ENCODE measurements around the gene VPS54. TPM values are rescaled to one million over a fixed set of nuclear protein-coding genes. Genes with fewer than 3 reads are reported as not detected.

VPS54 gene
- total RNA-seq, 4 donors from 2014 or later = 4.1 to 27.6 (median 18.6) TPM

DNA sequence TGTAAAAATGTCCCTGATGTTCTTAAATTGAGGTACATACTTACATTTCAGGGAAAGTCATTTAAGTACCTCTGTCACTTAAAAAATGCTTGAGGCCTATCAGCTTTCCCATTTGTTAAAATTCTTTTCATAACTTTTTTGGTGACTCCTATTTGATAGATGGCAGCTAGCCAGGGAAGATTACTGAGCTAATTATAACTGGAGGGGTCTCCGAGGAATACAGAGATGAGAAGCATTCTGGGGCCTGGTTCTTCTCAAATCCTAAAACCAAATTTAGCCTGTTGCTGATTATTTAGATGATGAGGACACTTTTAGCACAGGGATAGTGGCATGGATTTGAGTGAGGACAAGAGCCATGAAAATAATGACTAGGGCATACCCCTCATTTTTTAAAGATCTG, 172.7 kb downstream of the VPS54 start:
- H3K9me3 ChIP-seq = no peaks in the 10 kb centered on the region
- in situ Hi-C loops (cut with MboI; ENCODE audit: low pct_ligation_motif_present in 1 of 4, low pct_unique_long_range_greater_than_20kb in 1 of 4, low sequenced_read_pairs in 3 of 4) = no loop called here
- H3K27ac ChIP-seq = no peak overlapping the region
- no peak overlapping the region for H3K4me3 ChIP-seq
- no peak for DNase-seq
- no peaks in the 10 kb centered on the region for H3K27me3 ChIP-seq
- TF ChIP-seq CTCF (IDR thresholded peaks at IDR 0.05) = no peak
- no peak for TF ChIP-seq POLR2A (IDR thresholded peaks at IDR 0.05)
- no peak for TF ChIP-seq EP300 (IDR thresholded peaks at IDR 0.05; ENCODE audit: low read depth)
- no peak for TF ChIP-seq POLR2AphosphoS5 (IDR thresholded peaks at IDR 0.05)
- 50 to 89% methylated on average over 1 of the region's 1 CpG for WGBS, 2 donors (ENCODE audit: low coverage in 1 of 2)
- no peaks in the 10 kb centered on the region for H3K36me3 ChIP-seq
- H3K4me1 ChIP-seq = peaks cover 17 to 75% (median 55%) of the 10 kb centered on the region in 4 donors
- intact Hi-C loops (cut with DNase I; ENCODE audit: low total_unique reads) = no loop called here

- Histone ChIP-seq H3K9me3 (no peaks in the 10 kb centered on the region), H3K27me3 (no peaks in the 10 kb centered on the region), H3K4me1 (peaks cover 17 to 69% (median 51%) of the 10 kb centered on the region in 4 donors), H3K27ac (peak overlapping the region in 1 of 4 donors; percentile 23), H3K4me3 (no peak overlapping the region), H3K36me3 (no peaks in the 10 kb centered on the region)
- intact Hi-C loops (cut with DNase I; ENCODE audit: low total_unique reads) = no loop called here
- 95% methylated on average over 2 to 3 of the region's 3 CpGs for WGBS, 2 donors (ENCODE audit: low coverage in 1 of 2)
- no peak for TF ChIP-seq POLR2A (IDR thresholded peaks at IDR 0.05)
- no peak for TF ChIP-seq CTCF (IDR thresholded peaks at IDR 0.05)
- TF ChIP-seq EP300 (IDR thresholded peaks at IDR 0.05; ENCODE audit: low read depth) = no peak
- DNase-seq = no peak
- in situ Hi-C loops (cut with MboI; ENCODE audit: low pct_ligation_motif_present in 1 of 4, low pct_unique_long_range_greater_than_20kb in 1 of 4, low sequenced_read_pairs in 3 of 4) = no loop called here
Observed at GRCh38 chr2:63845866-63846265, 173.4 kb downstream of the VPS54 start.

DNA sequence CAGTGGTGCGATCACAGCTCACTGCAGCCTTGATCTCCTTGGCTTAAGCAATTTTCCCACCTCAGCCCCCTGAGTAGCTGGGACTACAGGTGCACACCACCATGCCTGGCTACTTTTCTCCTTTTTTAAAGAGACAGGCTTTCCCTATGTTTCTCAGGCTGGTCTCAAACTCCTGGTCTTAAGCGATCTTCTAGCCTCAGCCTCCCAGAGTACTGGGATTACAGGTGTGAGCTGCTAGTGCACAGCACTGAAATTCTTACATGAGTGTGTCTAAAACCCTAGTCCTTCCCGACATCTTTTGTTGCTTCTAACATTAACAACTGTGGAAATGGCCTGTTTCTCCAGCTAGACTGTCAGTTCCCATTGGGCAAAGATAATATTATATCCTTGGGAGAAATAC, 174.6 kb downstream of the VPS54 start:
- H3K27me3 ChIP-seq = no peaks in the 10 kb centered on the region
- no peaks in the 10 kb centered on the region for H3K9me3 ChIP-seq
- H3K4me3 ChIP-seq = peak overlapping the region in 1 of 4 donors; percentile 74
- no peaks in the 10 kb centered on the region for H3K36me3 ChIP-seq
- no peak for TF ChIP-seq CTCF (IDR thresholded peaks at IDR 0.05)
- TF ChIP-seq EP300 (IDR thresholded peaks at IDR 0.05; ENCODE audit: low read depth) = no peak
- TF ChIP-seq POLR2AphosphoS5 (IDR thresholded peaks at IDR 0.05) = no peak
- TF ChIP-seq POLR2A (IDR thresholded peaks at IDR 0.05) = no peak
- H3K4me1 ChIP-seq = peaks cover 13 to 64% (median 48%) of the 10 kb centered on the region in 4 donors
- H3K27ac ChIP-seq = peak overlapping the region in 2 of 4 donors; percentile 18 to 96
- in situ Hi-C loops (cut with MboI; ENCODE audit: low pct_ligation_motif_present in 1 of 4, low pct_unique_long_range_greater_than_20kb in 1 of 4, low sequenced_read_pairs in 3 of 4) (no loop called here), intact Hi-C loops (cut with DNase I; ENCODE audit: low total_unique reads) (no loop called here)
- no peak for DNase-seq
- WGBS, 2 donors (ENCODE audit: low coverage in 1 of 2) = 86 to 89% methylated on average over 3 of the region's 3 CpGs

DNA sequence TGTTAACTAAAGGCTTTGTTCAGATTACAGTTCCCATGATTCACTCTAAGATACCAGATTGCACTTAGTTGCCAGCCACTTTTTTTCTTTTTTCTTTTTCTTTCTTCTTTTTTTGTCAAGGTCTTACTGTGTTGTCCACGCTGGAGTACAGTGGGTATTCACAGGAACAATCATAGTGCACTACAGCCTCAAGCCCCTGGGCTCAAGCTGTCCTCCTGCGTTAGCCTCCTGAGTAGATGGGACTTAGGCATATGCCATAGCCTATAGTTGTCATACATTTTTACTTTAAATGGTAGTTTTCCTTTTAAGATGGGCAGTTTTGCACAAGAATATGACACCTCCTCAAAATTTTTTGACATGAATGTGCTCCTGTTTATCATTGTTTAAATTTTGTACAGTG, 175.4 kb downstream of the VPS54 start:
- 89% methylated on average over 2 of the region's 2 CpGs; no CpG with 5 or more reads in 1 of the 2 donors for WGBS, 2 donors (ENCODE audit: low coverage in 1 of 2)
- H3K27me3 ChIP-seq = no peaks in the 10 kb centered on the region
- H3K4me1 ChIP-seq = peaks cover 6 to 56% (median 41%) of the 10 kb centered on the region in 4 donors
- in situ Hi-C loops (cut with MboI; ENCODE audit: low pct_ligation_motif_present in 1 of 4, low pct_unique_long_range_greater_than_20kb in 1 of 4, low sequenced_read_pairs in 3 of 4) = no loop called here
- peak overlapping the region in 3 of 4 donors; percentile 94 to 98 (median 96) for H3K27ac ChIP-seq
- peak overlapping the region in 2 of 4 donors; percentile 1 to 74 for H3K4me3 ChIP-seq
- H3K9me3 ChIP-seq = no peaks in the 10 kb centered on the region
- intact Hi-C loops (cut with DNase I; ENCODE audit: low total_unique reads) = no loop called here
- no peaks in the 10 kb centered on the region for H3K36me3 ChIP-seq
- no peak for DNase-seq
- no peak for TF ChIP-seq POLR2A (IDR thresholded peaks at IDR 0.05)
- no peak for TF ChIP-seq CTCF (IDR thresholded peaks at IDR 0.05)
- no peak for TF ChIP-seq POLR2AphosphoS5 (IDR thresholded peaks at IDR 0.05)
- TF ChIP-seq EP300 (IDR thresholded peaks at IDR 0.05; ENCODE audit: low read depth) = no peak
